ENCODE data around the gene DNM1L.

DNA sequence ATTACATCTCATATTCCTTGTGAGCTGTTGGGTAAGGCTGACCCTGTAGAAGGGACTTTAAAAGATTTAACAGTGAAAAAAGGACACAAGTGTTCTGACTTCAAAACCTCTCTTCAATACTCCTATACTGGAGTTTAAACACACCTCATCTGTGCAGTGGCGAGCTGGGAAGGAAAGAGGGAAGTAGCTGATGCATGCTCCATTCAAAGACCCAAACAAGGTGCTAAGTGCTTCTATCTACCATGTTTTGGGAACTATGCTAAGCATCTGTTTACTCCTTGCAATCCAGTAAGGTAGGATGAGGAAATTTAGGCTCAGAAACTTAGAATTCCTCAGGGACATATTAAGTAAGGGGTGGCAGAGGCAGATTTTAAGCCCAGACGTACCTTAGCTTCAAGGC, 16.4 kb upstream of the DNM1L start:
- TF ChIP-seq, protein P1, sequence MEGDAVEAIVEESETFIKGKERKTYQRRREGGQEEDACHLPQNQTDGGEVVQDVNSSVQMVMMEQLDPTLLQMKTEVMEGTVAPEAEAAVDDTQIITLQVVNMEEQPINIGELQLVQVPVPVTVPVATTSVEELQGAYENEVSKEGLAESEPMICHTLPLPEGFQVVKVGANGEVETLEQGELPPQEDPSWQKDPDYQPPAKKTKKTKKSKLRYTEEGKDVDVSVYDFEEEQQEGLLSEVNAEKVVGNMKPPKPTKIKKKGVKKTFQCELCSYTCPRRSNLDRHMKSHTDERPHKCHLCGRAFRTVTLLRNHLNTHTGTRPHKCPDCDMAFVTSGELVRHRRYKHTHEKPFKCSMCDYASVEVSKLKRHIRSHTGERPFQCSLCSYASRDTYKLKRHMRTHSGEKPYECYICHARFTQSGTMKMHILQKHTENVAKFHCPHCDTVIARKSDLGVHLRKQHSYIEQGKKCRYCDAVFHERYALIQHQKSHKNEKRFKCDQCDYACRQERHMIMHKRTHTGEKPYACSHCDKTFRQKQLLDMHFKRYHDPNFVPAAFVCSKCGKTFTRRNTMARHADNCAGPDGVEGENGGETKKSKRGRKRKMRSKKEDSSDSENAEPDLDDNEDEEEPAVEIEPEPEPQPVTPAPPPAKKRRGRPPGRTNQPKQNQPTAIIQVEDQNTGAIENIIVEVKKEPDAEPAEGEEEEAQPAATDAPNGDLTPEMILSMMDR (IDR thresholded peaks at IDR 0.05): no peak
- TF ChIP-seq POLR2A (IDR thresholded peaks at IDR 0.05): no peak
